ENCODE data around the gene TPRG1. TPM values are rescaled to one million over a fixed set of nuclear protein-coding genes. Genes with fewer than 3 reads are reported as not detected.

TPRG1 gene
- total RNA-seq, 1 experiment from 2014 or later: 0.11 TPM

DNA sequence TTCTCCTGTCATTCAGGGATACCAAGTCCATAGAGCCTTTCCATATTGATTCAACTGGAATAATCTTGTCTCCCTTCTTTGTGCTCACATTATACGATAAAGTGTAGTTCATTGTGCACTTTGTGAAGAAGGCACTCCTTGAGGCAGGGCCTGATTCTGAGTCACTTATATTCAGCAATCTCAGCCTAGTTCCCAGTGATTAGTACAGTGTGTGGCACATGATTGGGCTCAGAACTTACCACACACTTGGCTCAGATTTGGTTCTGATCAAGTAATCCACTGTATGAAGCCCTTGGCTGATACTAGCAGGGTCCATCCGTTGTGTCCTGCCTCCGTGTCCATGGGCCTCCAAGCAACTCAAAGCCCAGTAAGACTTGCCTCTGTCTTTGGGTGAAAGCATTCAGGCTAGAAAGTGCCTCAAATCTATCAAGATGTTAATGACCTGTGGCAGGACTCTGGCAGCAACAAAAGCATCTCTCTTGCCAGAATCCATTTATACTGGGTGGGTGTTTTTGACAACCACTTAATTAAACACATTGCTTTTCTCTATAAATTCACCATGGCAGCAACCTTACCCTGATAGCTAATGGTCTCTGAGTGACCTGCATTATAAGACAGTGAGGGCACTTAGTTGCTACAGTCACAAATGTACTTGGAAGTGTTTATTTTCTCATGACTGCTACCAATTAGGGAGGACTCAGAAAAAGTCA lies 51.3 kb downstream of the TPRG1 start:
- no peak overlapping the region for H3K4me3 ChIP-seq
- no peaks in the 10 kb centered on the region for H3K27me3 ChIP-seq (replicated peaks)
- DNase-seq (ENCODE audit: low read depth in 1 of 2, low spot score in 2 of 2): no peak
- H3K36me3 ChIP-seq: no peaks in the 10 kb centered on the region
- no peak overlapping the region for H3K27ac ChIP-seq
- no peaks in the 10 kb centered on the region for H3K4me1 ChIP-seq (replicated peaks)
- H3K9me3 ChIP-seq (replicated peaks): no peaks in the 10 kb centered on the region

DNA sequence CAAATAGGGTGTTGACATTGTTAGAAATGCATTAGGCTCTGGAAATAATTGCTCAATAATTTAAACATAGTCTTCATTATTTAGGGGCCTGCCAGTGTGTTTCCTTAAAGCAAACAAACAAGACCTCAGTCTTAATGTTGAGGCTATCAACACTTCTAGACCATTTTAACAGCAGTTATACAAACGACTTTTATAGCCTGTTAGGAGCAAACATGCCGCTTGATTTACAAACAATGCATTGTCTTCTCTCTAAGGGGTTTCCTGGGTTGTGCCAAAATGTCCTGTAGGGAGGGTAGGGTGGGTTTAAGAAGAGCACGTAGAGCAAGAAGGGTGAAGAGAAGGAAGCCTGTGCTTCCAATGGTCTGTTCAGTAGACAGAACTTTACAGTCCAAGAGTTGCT lies 53.7 kb downstream of the TPRG1 start:
- Histone ChIP-seq H3K4me3 (no peak overlapping the region), H3K4me1 (replicated peaks) (no peaks in the 10 kb centered on the region), H3K36me3 (no peaks in the 10 kb centered on the region), H3K27ac (no peak overlapping the region), H3K27me3 (replicated peaks) (no peaks in the 10 kb centered on the region; the same call in 1 of the 2 replicates), H3K9me3 (replicated peaks) (no peaks in the 10 kb centered on the region)
- DNase-seq (ENCODE audit: low read depth in 1 of 2, low spot score in 2 of 2): no peak

DNA sequence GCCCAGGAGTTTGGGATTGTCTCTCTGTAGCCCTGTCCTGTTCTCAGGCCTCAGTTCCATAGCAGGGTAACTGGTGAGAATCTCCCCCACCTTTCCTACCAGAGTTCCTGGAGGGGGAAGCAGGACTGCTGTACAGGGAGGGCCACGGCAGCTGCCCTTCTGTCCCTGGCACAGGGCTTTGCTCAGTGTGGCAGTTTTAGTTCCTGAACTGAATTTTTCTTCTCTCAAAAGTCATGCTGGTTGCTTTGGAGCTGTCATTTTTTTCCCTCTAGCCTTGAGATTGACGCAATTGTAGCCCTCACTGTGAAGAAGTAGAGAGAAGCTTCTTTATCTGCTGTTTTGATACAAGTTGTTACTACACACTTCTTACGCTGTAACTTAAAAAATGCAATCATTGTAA lies 55.5 kb downstream of the TPRG1 start:
- no peaks in the 10 kb centered on the region for H3K9me3 ChIP-seq (replicated peaks)
- H3K4me3 ChIP-seq: no peak overlapping the region
- no peaks in the 10 kb centered on the region; the same call in none of the 2 replicates for H3K27me3 ChIP-seq (replicated peaks)
- H3K36me3 ChIP-seq: no peaks in the 10 kb centered on the region
- DNase-seq (ENCODE audit: low read depth in 1 of 2, low spot score in 2 of 2): no peak
- no peaks in the 10 kb centered on the region for H3K4me1 ChIP-seq (replicated peaks)
- no peak overlapping the region for H3K27ac ChIP-seq

DNA sequence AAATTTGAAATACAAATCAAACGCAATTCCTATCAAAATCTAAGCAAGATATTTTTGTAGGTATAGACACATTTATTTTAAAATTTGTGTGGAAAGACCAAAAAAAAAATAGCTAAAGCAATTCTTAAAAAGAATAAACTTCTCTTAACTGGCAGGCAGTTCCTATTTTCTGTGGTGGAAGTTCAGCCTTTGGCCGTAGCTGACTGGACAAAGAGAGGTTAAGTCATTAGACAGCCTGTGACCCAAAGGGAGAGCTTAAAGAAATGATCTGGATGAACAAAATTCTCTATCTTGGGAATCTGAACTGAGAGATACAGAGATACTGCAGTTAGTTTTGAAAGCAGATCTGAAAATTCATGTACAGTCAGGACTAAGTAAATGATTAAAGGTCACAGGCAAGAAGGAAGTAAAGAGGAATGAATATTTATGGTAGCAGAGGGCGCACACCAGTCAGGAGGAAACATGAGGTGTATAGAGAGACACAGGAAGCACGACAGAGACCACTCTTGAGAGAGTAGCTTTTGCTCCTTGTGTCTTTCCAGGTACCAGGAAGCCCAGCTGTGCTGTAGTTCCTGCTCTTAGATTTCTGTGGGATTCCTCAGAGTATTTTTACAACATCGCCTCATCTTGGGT lies 57.5 kb downstream of the TPRG1 start:
- Histone ChIP-seq H3K27me3 (replicated peaks) (no peaks in the 10 kb centered on the region; the same call in none of the 2 replicates), H3K27ac (no peak overlapping the region), H3K4me1 (replicated peaks) (no peaks in the 10 kb centered on the region), H3K9me3 (replicated peaks) (no peaks in the 10 kb centered on the region), H3K36me3 (no peaks in the 10 kb centered on the region), H3K4me3 (no peak overlapping the region)
- no peak for DNase-seq (ENCODE audit: low read depth in 1 of 2, low spot score in 2 of 2)

DNA sequence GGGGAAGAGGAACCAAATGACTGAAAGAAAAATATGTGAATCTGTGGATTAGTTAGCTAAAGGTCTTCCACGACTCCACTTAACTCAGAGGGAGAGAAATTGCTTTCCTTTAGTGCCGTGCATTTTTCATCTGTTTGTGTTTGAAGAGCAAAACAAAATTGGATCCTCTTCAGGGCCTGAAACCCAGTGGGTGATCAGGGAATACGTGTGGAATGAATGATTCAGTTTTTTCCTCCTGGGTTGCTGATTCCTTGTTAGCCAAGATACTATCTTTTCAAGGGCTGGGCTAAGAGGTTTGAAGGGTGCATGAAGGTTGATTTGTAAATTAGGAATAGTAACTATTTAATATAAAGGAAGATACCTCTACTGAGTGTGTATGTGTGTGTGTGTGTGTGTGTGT lies 61.0 kb downstream of the TPRG1 start:
- Histone ChIP-seq H3K27ac (no peak overlapping the region), H3K9me3 (replicated peaks) (no peaks in the 10 kb centered on the region), H3K27me3 (replicated peaks) (no peaks in the 10 kb centered on the region; the same call in none of the 2 replicates), H3K4me1 (replicated peaks) (no peaks in the 10 kb centered on the region), H3K36me3 (no peaks in the 10 kb centered on the region), H3K4me3 (no peak overlapping the region)
- no peak for DNase-seq (ENCODE audit: low read depth in 1 of 2, low spot score in 2 of 2)

DNA sequence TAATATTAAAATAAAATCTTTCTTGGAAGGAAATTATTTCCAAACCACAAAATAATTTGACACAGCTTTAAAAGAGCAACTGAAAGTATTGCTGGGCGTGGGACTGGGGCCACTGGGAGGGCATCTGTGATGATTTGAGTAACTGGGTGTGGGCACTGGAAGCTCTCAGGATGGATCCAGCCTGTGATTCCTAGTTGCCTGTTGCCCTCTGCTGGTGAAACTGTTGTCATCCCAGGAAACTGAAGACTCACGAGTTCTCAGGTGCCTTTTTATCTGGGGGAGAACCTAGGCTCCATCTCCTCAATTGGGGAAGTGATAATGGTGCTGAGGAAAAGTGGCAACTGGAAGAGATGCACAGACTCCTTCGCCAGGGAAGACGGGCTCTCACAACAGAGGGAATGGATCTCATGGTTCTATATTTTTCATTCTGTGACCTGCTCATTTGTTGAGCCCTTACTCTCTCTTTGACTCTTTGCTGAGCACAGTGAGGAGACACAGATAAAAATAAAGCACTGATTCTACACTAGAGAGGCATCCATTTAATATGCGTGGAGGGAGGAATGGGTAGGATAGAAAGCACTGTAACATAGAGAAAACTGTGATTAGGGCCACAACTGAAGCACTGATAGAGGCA lies 61.6 kb downstream of the TPRG1 start:
- Histone ChIP-seq H3K27ac (no peak overlapping the region), H3K9me3 (replicated peaks) (no peaks in the 10 kb centered on the region), H3K4me1 (replicated peaks) (no peaks in the 10 kb centered on the region), H3K27me3 (replicated peaks) (no peaks in the 10 kb centered on the region; the same call in none of the 2 replicates), H3K36me3 (no peaks in the 10 kb centered on the region), H3K4me3 (no peak overlapping the region)
- DNase-seq (ENCODE audit: low read depth in 1 of 2, low spot score in 2 of 2): peak; percentile 16 to 52

DNA sequence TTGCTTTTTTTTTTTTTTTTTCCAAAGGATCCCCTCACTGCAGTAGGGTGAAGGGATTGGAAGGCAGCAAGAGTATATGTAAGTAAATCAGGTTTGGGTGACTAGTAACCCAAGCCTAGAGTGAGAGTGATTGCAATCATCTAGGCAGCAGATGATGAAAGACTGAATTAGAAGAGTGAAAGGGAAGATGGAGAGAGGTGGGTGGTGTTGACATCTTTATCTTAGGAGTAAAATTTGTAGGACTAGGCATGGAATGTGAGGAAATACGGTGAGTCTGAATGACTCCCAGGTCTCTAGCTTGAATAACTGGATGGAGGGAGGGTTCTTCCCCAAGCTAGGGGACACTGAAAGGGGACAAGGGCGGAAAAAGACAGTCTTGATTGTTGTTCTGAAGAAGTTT lies 63.4 kb downstream of the TPRG1 start:
- Histone ChIP-seq H3K4me1 (replicated peaks) (no peaks in the 10 kb centered on the region), H3K9me3 (replicated peaks) (no peaks in the 10 kb centered on the region), H3K36me3 (no peaks in the 10 kb centered on the region), H3K27me3 (replicated peaks) (no peaks in the 10 kb centered on the region; the same call in 1 of the 2 replicates), H3K4me3 (no peak overlapping the region), H3K27ac (no peak overlapping the region)
- no peak for DNase-seq (ENCODE audit: low read depth in 1 of 2, low spot score in 2 of 2)

DNA sequence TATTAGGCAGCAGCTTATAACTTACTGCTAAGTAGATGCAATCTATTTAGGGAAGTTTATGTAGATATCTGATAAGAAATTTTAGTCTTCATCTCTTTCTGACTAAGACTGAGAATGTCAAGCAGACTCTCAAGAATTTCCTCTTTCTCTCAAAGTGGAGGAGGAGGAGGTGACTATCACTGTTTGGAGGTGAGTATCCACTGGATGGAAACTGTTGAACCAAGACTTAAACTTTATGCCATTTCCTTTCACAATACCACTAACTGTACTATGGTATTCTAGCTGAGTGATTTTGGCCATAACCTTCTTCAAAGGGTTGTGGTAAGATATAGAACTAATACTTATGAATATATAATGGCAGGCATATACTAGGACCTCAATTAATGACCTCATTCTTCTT lies 64.6 kb downstream of the TPRG1 start:
- H3K27me3 ChIP-seq (replicated peaks): no peaks in the 10 kb centered on the region; the same call in 1 of the 2 replicates
- H3K36me3 ChIP-seq: no peaks in the 10 kb centered on the region
- no peaks in the 10 kb centered on the region for H3K9me3 ChIP-seq (replicated peaks)
- no peak overlapping the region for H3K4me3 ChIP-seq
- H3K4me1 ChIP-seq (replicated peaks): no peaks in the 10 kb centered on the region
- H3K27ac ChIP-seq: no peak overlapping the region
- DNase-seq (ENCODE audit: low read depth in 1 of 2, low spot score in 2 of 2): no peak

DNA sequence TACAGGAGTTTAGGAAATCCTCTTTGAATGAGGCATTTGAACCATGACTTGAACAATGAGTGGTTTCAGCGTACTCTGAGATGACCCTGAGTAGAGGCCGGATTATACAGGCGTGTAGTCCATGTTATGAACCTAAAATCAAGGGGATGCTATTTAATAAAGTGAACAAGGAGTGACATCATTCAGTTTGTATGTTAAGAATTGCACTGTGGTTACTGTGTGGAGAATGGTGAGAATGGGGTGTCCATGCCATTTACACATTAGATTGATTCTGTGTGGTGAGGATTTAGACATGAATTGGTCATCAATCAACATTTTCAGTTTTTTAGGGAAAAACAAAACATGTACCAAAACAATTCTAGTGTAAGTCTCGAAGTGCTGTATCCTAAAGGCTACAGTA lies 65.8 kb downstream of the TPRG1 start:
- no peaks in the 10 kb centered on the region for H3K4me1 ChIP-seq (replicated peaks)
- no peaks in the 10 kb centered on the region for H3K9me3 ChIP-seq (replicated peaks)
- no peak overlapping the region for H3K27ac ChIP-seq
- H3K4me3 ChIP-seq: no peak overlapping the region
- no peak for DNase-seq (ENCODE audit: low read depth in 1 of 2, low spot score in 2 of 2)
- no peaks in the 10 kb centered on the region for H3K27me3 ChIP-seq (replicated peaks)
- H3K36me3 ChIP-seq: no peaks in the 10 kb centered on the region

DNA sequence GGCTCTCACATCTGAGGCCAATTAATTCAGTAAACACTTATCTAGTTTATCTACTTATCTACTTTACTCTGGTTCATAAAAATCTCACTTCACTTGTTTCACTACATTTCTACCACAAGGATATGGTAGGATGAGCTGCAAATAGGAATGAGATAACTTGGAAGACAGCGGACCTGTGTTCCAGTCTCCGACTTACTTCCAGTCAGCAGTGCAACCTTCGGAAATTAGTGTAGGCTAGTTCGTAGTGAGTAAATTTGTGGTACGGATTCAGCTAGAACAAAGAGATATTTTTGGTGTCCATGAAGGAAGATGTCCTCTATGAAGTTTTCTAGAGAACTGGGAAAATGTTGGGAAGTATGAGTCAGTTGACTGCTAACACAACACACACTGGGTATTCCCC lies 66.3 kb downstream of the TPRG1 start:
- Histone ChIP-seq H3K4me3 (no peak overlapping the region), H3K27me3 (replicated peaks) (no peaks in the 10 kb centered on the region), H3K36me3 (no peaks in the 10 kb centered on the region), H3K9me3 (replicated peaks) (no peaks in the 10 kb centered on the region), H3K4me1 (replicated peaks) (no peaks in the 10 kb centered on the region), H3K27ac (no peak overlapping the region)
- no peak for DNase-seq (ENCODE audit: low read depth in 1 of 2, low spot score in 2 of 2)

DNA sequence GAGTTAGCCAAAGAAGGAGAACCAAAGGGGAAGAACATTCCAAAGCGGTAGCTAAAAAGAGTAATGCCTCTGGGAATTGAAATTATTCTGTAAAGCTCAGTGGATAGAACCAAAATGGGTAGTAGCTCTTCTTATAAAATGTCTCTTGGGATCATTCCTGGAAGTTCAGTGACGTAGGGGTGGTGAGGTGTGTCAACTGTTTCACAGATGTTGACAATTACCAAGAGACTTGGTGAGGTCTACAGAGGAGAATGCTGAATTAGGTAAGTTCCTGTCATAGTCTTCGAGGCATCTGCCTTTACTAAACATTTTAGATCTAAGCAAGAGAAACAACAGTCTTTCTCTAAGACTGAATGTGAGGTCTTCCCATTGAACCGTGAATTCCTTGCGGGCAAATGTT lies 67.8 kb downstream of the TPRG1 start:
- no peaks in the 10 kb centered on the region for H3K36me3 ChIP-seq
- H3K27me3 ChIP-seq (replicated peaks): no peaks in the 10 kb centered on the region
- no peaks in the 10 kb centered on the region for H3K9me3 ChIP-seq (replicated peaks)
- no peak overlapping the region for H3K4me3 ChIP-seq
- no peak for DNase-seq (ENCODE audit: low read depth in 1 of 2, low spot score in 2 of 2)
- H3K4me1 ChIP-seq (replicated peaks): no peaks in the 10 kb centered on the region
- H3K27ac ChIP-seq: no peak overlapping the region

DNA sequence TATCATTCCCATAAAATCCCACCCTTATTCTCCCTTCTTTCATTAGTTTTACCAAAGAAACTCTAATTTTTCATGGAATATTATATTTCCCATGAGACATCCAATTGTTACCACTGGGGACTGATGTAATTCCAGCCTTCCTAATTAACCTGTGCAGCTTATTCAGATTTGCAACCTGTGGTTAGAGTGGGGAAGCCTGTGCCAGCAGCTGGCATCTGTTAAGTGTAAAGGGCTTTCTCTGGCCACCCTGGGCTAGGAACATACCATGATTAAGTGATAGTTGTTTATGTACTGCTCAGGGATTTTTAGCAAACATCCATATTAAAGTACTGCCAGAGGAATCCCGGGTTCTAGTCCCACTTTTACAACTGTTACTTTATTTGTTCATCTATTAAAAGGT lies 78.2 kb downstream of the TPRG1 start:
- no peaks in the 10 kb centered on the region for H3K36me3 ChIP-seq
- H3K4me3 ChIP-seq: no peak overlapping the region
- no peaks in the 10 kb centered on the region for H3K9me3 ChIP-seq (replicated peaks)
- H3K27ac ChIP-seq: no peak overlapping the region
- no peaks in the 10 kb centered on the region for H3K4me1 ChIP-seq (replicated peaks)
- no peaks in the 10 kb centered on the region for H3K27me3 ChIP-seq (replicated peaks)
- DNase-seq (ENCODE audit: low read depth in 1 of 2, low spot score in 2 of 2): no peak

DNA sequence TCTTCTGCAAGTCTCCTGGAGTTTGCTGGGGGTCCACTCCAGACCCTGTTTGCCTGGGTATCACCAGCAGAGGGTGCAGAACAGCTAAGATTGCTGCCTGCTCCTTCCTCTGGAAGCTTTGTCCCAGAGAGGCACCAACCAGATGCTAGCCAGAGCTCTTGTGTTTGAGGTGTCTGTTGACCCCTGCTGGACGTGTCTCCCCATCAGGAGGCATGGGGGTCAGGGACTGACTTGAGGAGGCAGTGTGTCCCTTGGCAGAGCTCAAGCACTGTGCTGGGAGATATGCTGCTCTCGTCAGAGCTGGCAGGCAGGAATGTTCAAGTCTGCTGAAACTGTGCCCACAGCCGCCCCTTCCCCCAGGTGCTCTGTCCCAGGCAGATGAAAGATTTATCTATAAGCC lies 86.5 kb downstream of the TPRG1 start:
- Histone ChIP-seq H3K4me1 (replicated peaks) (no peaks in the 10 kb centered on the region), H3K27me3 (replicated peaks) (no peaks in the 10 kb centered on the region), H3K36me3 (no peaks in the 10 kb centered on the region), H3K27ac (no peak overlapping the region), H3K9me3 (replicated peaks) (no peaks in the 10 kb centered on the region), H3K4me3 (no peak overlapping the region)
- DNase-seq (ENCODE audit: low read depth in 1 of 2, low spot score in 2 of 2): no peak

All from SJSA1 (cell line).